Keratinocyte (primary cell): ENCODE measurements around the gene IRGQ. TPM values are rescaled to one million over a fixed set of nuclear protein-coding genes. Genes with fewer than 3 reads are reported as not detected.

Experiments used
- DNase-seq: peaks from one replicate; pipeline ENCODE4 v3.0.0-alpha.2; 2011; ENCODE audit warnings: low read depth, missing footprints, low spot score
- FAIRE-seq: peaks from 2 replicates; lab custom pipeline; 2011; peaks lifted over from hg19 to GRCh38; lab: Jason Lieb, UNC
- H2AFZ ChIP-seq: 2 replicates; pipeline ENCODE4 v1.6.0; 2012; ENCODE audit warnings: low read length, control low read depth, inconsistent platforms; ENCODE audit not compliant: control insufficient read depth
- H3K27ac ChIP-seq: 2 replicates; pipeline ENCODE4 v1.5.1; 2011; ENCODE audit warnings: low read length; ENCODE audit not compliant: control insufficient read depth, insufficient read depth
- H3K27me3 ChIP-seq: 3 replicates; pipeline ENCODE4 v1.6.0; 2011; ENCODE audit warnings: low read length; ENCODE audit not compliant: control insufficient read depth, insufficient read depth; ENCODE audit errors: extremely low read depth
- H3K36me3 ChIP-seq, 2 experiments: 2 replicates in 1 of 2; 3 replicates in 1 of 2; pipeline ENCODE4 v1.5.1; 2011; ENCODE audit warnings: low read length in 2 of 2, mild to moderate bottlenecking in 1 of 2; ENCODE audit not compliant: control insufficient read depth in 2 of 2, insufficient read depth in 2 of 2; ENCODE audit errors: extremely low read depth in 1 of 2
- H3K4me1 ChIP-seq: 3 replicates; pipeline ENCODE4 v1.5.1; 2011; ENCODE audit warnings: low read length; ENCODE audit not compliant: control insufficient read depth, insufficient read depth; ENCODE audit errors: extremely low read depth
- H3K4me2 ChIP-seq: 3 replicates; pipeline ENCODE4 v1.6.0; 2011; ENCODE audit warnings: low read depth, low read length; ENCODE audit not compliant: control insufficient read depth, insufficient read depth; ENCODE audit errors: extremely low read depth
- H3K4me3 ChIP-seq, 3 experiments: fragments of 200-600 bp in 1 of 3; sonication (generic) in 1 of 3; 2 replicates in 2 of 3; 3 replicates in 1 of 3; pipeline ENCODE4 v1.5.1; 2011 to 2016; ENCODE audit warnings: low read length in 3 of 3, mild to moderate bottlenecking in 3 of 3, control low read depth in 2 of 3, inconsistent platforms in 1 of 3, low read depth in 1 of 3, mixed read lengths in 1 of 3, mixed run types in 1 of 3, moderate library complexity in 1 of 3; ENCODE audit not compliant: control insufficient read depth in 2 of 3, insufficient read depth in 2 of 3; ENCODE audit errors: extremely low read depth in 1 of 3
- H3K79me2 ChIP-seq: 2 replicates; pipeline ENCODE4 v1.6.0; 2012; ENCODE audit warnings: low read length; ENCODE audit not compliant: control insufficient read depth, insufficient read depth
- H3K9ac ChIP-seq: 3 replicates; pipeline ENCODE4 v1.6.0; 2011; ENCODE audit warnings: low read length; ENCODE audit not compliant: control insufficient read depth, insufficient read depth; ENCODE audit errors: extremely low read depth
- H3K9me1 ChIP-seq: 3 replicates; pipeline ENCODE4 v1.6.0; 2011; ENCODE audit warnings: low read length; ENCODE audit not compliant: control insufficient read depth, insufficient read depth; ENCODE audit errors: extremely low read depth
- H3K9me3 ChIP-seq: 2 replicates; pipeline ENCODE4 v1.5.1; 2012; ENCODE audit warnings: low read depth, low read length; ENCODE audit not compliant: control insufficient read depth
- H4K20me1 ChIP-seq: 3 replicates; pipeline ENCODE4 v1.6.0; 2011; ENCODE audit warnings: low read length; ENCODE audit not compliant: control insufficient read depth, insufficient read depth; ENCODE audit errors: extremely low read depth
- EZH2 ChIP-seq: IDR thresholded peaks from one replicate; pipeline ENCODE4 v1.6.1; 2012; ENCODE audit warnings: inconsistent platforms, mild to moderate bottlenecking, low read length, moderate library complexity
- dilution Hi-C: fragments of 300-500 bp; cut with MboI; formaldehyde crosslinking; loops from one replicate; pipeline ENCODE4 v1.7.0; 2020; ENCODE audit warnings: low sequenced_read_pairs; ENCODE audit not compliant: extremely low pct_ligation_motif_present
- polyA plus RNA-seq, 5 experiments: library from polyadenylated mRNA; depleted of rRNA in 3 of 5; stranded (reverse) in 3 of 5; stranded (forward) in 1 of 5; unstranded in 1 of 5; fragments of >200 nt; gene quantifications; 1 replicate in 1 of 5; 2 replicates in 3 of 5; 3 replicates in 1 of 5; pipeline versions ENCODE4 v1.2.1 to v1.2.3, GENCODE V29; 2011 to 2012; ENCODE audit warnings: missing spikeins in 2 of 5, low read depth in 1 of 5, low replicate concordance in 1 of 5
- TF ChIP-seq, protein P1 (sequence below), 3 experiments: IDR thresholded peaks in 1 of 3; conservative IDR thresholded peaks in 1 of 3; optimal IDR thresholded peaks in 1 of 3; 2 replicates in 2 of 3; 3 replicates in 1 of 3; pipeline versions ENCODE3 to v1.5.1; 2011; ENCODE audit warnings: low read length in 3 of 3, mild to moderate bottlenecking in 3 of 3, moderate library complexity in 2 of 3, control low read depth in 1 of 3, inconsistent platforms in 1 of 3; ENCODE audit not compliant: insufficient read depth in 2 of 3; ENCODE audit errors: extremely low read depth in 1 of 3

Gene IRGQ
- polyA plus RNA-seq, 1 donor (not counting 4 experiments of a cell fraction or from before 2014, with no cell fraction given): 12.9 TPM

DNA sequence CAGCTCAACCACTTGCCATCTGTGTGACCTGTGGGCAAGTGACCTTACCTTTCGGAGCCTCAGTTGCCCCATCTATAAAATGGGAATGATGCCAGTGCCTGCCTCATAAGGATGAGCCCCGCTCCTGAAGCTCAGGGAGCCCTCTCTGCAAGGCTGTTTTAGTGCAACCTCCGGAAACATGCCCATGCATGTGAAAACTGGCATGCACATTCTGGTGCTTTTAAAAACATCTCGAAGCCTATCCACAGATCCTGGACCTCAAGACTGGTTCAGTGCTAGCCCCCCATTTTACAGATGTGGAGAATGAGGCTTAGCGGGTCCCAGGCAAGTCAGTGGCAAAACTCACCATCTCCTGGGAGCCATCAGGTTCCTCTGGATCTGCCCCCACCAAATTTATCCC, 38.1 kb upstream of the IRGQ start:
- Histone ChIP-seq H2AFZ (no peak overlapping the region), H3K27ac (no peak overlapping the region), H3K9ac (no peak overlapping the region), H3K79me2 (no peaks in the 10 kb centered on the region), H3K4me1 (peaks cover 13% of the 10 kb centered on the region), H3K27me3 (peaks cover 12% of the 10 kb centered on the region), H3K4me3 (peak overlapping the region in 1 of 3 experiments; percentile 44), H3K9me1 (no peaks in the 10 kb centered on the region), H3K4me2 (peak overlapping the region; percentile 77), H3K36me3 (no peaks in the 10 kb centered on the region), H3K9me3 (no peaks in the 10 kb centered on the region), H4K20me1 (no peaks in the 10 kb centered on the region)
- FAIRE-seq (peak; percentile 96), DNase-seq (no peak)
- dilution Hi-C loops: no loop called here
- no peak for TF ChIP-seq EZH2
- TF ChIP-seq, protein P1, sequence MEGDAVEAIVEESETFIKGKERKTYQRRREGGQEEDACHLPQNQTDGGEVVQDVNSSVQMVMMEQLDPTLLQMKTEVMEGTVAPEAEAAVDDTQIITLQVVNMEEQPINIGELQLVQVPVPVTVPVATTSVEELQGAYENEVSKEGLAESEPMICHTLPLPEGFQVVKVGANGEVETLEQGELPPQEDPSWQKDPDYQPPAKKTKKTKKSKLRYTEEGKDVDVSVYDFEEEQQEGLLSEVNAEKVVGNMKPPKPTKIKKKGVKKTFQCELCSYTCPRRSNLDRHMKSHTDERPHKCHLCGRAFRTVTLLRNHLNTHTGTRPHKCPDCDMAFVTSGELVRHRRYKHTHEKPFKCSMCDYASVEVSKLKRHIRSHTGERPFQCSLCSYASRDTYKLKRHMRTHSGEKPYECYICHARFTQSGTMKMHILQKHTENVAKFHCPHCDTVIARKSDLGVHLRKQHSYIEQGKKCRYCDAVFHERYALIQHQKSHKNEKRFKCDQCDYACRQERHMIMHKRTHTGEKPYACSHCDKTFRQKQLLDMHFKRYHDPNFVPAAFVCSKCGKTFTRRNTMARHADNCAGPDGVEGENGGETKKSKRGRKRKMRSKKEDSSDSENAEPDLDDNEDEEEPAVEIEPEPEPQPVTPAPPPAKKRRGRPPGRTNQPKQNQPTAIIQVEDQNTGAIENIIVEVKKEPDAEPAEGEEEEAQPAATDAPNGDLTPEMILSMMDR (optimal IDR thresholded peaks at IDR 0.05 in 1 of 3, IDR thresholded peaks at IDR 0.05 in 1 of 3, conservative IDR thresholded peaks at IDR 0.05 in 1 of 3; ENCODE audit: extremely low read depth in 1 of 3, insufficient read depth in 2 of 3, low read length in 3 of 3): no peak

DNA sequence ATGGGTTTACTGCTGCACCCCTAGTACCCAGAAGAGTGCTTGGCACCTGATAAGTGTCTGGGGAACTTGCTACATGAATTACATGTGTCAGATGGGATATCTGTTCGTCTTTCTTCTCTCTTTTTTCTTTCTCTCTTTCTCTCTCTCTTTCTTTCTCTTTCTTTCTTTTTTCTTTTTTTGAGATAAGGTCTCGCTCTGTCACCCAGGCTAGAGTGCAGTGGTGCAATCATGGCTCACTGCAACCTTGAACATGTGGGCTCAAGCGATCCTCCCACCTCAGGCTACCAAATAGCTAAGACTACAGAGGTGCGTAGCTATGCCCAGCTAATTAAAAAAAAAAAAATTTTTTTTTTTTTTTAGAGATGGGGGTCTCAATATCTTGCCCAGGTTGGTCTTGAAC, 37.6 kb upstream of the IRGQ start:
- FAIRE-seq (no peak), DNase-seq (no peak)
- Histone ChIP-seq H3K9me1 (no peaks in the 10 kb centered on the region), H3K9ac (no peak overlapping the region), H3K27ac (no peak overlapping the region), H3K4me1 (peaks cover 13% of the 10 kb centered on the region), H3K79me2 (no peaks in the 10 kb centered on the region), H3K36me3 (no peaks in the 10 kb centered on the region), H3K9me3 (no peaks in the 10 kb centered on the region), H3K4me2 (no peak overlapping the region), H3K4me3 (no peak overlapping the region), H4K20me1 (no peaks in the 10 kb centered on the region), H2AFZ (no peak overlapping the region), H3K27me3 (peaks cover 6% of the 10 kb centered on the region)
- dilution Hi-C loops: no loop called here
- TF ChIP-seq EZH2: no peak
- TF ChIP-seq, protein P1 (optimal IDR thresholded peaks at IDR 0.05 in 1 of 3, IDR thresholded peaks at IDR 0.05 in 1 of 3, conservative IDR thresholded peaks at IDR 0.05 in 1 of 3; ENCODE audit: extremely low read depth in 1 of 3, insufficient read depth in 2 of 3, low read length in 3 of 3): no peak
